ENCODE data around the gene BEGAIN.

GRCh38 chr14:100590726-100591452, 3.7 kb upstream of the BEGAIN start:
- TF ChIP-seq EZH2 (IDR thresholded peaks at IDR 0.05; ENCODE audit: insufficient read depth, poor library complexity, severe bottlenecking) (no peak), EZH2phosphoT487 (IDR thresholded peaks at IDR 0.05; ENCODE audit: insufficient read depth, low read depth) (no peak)

Measured in GM23248 (cell line).